Stimulated activated naive CD8-positive, alpha-beta T cell treated with anti-CD3 and anti-CD28 coated beads, Interleukin-15, Interleukin-2, amounts not matched to agents 100 ng/mL and 50 ng/mL, for 24 hours (primary cell): ENCODE measurements around the gene ZNF775.

Experiments
- H3K27ac Mint-ChIP-seq: one replicate; pipeline ENCODE4 v1.8.0; 2021; ENCODE audit warnings: mild to moderate bottlenecking, mixed read lengths
- H3K27me3 Mint-ChIP-seq: one replicate; pipeline ENCODE4 v1.8.0; 2021; ENCODE audit warnings: mixed read lengths
- H3K36me3 Mint-ChIP-seq: one replicate; pipeline ENCODE4 v1.8.0; 2021; ENCODE audit warnings: low read depth, mixed read lengths
- H3K4me1 Mint-ChIP-seq: one replicate; pipeline ENCODE4 v1.8.0; 2021; ENCODE audit warnings: low read depth, mixed read lengths
- H3K4me3 Mint-ChIP-seq: one replicate; pipeline ENCODE4 v1.8.0; 2021; ENCODE audit warnings: mild to moderate bottlenecking, mixed read lengths
- H3K9me3 Mint-ChIP-seq: one replicate; pipeline ENCODE4 v1.8.0; 2021; ENCODE audit warnings: mixed read lengths

Gene ZNF775

DNA sequence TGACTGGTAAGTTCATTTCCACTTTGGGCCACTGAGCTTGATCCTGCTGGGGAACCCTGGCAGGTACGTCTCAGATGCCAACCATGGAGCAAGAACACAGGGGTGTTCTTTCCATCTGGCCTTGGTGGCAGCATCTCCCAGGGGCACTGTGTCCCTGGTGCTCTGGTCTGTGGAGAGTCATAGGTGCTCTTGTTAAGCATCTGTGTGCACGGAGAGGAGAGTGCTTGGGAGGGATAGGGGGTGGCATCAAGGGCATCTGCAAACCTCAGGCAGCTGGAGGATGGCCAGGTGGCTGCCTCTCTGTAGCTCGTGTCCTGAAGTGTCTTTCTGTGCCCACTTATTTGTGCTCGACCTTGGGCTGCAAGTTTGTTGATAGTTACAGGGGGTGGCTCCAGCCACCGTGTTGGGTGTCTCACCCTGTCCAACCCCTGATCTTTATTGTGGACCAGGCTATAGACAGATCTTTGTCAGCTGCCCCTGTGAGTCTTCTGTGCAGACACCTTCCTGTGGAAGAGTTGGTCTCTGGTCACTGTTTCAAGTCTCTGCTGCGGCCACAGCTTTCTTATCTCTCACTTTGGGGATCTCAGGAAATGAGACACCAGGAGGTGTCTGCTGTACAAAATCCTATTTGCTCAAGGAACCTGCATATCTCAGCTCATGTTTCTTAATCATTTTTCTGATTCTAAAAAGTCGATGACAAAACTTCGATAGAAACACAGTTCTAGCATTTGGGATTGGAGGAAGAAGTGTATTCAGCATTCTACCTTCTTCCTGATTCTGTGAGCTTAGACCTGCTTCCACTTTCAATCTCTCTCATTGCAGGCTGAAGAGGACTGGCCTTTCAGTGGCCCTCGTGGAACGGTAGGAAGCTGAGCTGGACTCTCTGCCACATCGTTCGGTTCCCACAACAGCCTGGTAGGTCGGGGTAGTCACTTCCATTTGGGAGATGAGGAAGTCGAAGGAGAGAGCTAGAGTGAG, 54.1 kb downstream of the ZNF775 start:
- Mint-ChIP-seq H3K4me1 (peaks cover 50% of the 10 kb centered on the region), H3K27me3 (no peaks in the 10 kb centered on the region), H3K9me3 (no peaks in the 10 kb centered on the region), H3K36me3 (no peaks in the 10 kb centered on the region), H3K27ac (peak overlapping the region; percentile 50), H3K4me3 (peak overlapping the region; percentile 45)

- no peaks in the 10 kb centered on the region for H3K27me3 Mint-ChIP-seq
- H3K36me3 Mint-ChIP-seq = no peaks in the 10 kb centered on the region
- H3K4me3 Mint-ChIP-seq = no peak overlapping the region
- H3K4me1 Mint-ChIP-seq = peaks cover 44% of the 10 kb centered on the region
- no peak overlapping the region for H3K27ac Mint-ChIP-seq
- no peaks in the 10 kb centered on the region for H3K9me3 Mint-ChIP-seq
Measured at GRCh38 chr7:150434240-150434639, 55.1 kb downstream of the ZNF775 start.

DNA sequence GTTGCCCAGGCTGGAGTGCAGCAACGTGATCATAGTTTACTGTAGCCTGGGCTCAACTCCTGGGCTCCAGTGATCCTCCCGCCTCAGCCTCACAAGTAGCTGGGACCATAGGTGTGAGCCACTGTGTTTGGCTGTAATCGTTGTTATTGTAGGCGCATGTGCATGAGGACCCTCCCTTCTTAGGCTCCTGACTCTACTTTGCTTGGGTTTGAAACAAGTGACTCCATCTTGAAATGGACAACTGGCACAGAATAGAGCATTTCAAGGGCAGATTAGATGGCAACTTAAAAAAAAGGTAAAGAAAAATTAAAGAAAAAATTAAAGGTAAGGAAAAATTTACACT, 55.9 kb downstream of the ZNF775 start:
- no peaks in the 10 kb centered on the region for H3K36me3 Mint-ChIP-seq
- peak overlapping the region; percentile 18 for H3K27ac Mint-ChIP-seq
- H3K9me3 Mint-ChIP-seq = no peaks in the 10 kb centered on the region
- H3K4me3 Mint-ChIP-seq = no peak overlapping the region
- H3K4me1 Mint-ChIP-seq = peaks cover 49% of the 10 kb centered on the region
- H3K27me3 Mint-ChIP-seq = no peaks in the 10 kb centered on the region

- peak overlapping the region; percentile 18 for H3K27ac Mint-ChIP-seq
- no peaks in the 10 kb centered on the region for H3K9me3 Mint-ChIP-seq
- H3K4me1 Mint-ChIP-seq = peaks cover 54% of the 10 kb centered on the region
- no peak overlapping the region for H3K4me3 Mint-ChIP-seq
- H3K36me3 Mint-ChIP-seq = no peaks in the 10 kb centered on the region
- H3K27me3 Mint-ChIP-seq = no peaks in the 10 kb centered on the region
Measured at GRCh38 chr7:150435390-150436073, 56.4 kb downstream of the ZNF775 start.

DNA sequence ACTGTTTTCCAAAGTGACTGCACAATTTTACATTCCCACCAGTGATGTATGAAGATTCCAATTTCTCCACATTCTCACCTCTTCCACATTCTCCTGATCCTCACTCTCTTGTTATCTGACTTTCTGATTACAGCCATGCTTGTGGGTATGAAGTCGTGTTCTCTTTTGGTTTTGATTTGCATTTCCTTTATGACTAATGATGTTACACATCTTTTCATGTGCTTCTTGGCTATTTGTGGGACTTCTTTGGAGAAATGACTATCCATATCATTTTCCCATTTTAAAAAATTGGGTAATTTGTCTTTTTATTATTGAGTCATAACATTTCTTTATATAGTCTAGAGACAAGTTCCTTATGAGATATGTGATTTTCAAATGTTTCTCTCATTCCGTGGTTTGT, 60.8 kb downstream of the ZNF775 start:
- peaks cover 31% of the 10 kb centered on the region for H3K4me1 Mint-ChIP-seq
- H3K9me3 Mint-ChIP-seq = peaks cover 13% of the 10 kb centered on the region
- H3K27ac Mint-ChIP-seq = peak overlapping the region; percentile 4
- peaks cover 8% of the 10 kb centered on the region for H3K36me3 Mint-ChIP-seq
- H3K4me3 Mint-ChIP-seq = no peak overlapping the region
- H3K27me3 Mint-ChIP-seq = no peaks in the 10 kb centered on the region

DNA sequence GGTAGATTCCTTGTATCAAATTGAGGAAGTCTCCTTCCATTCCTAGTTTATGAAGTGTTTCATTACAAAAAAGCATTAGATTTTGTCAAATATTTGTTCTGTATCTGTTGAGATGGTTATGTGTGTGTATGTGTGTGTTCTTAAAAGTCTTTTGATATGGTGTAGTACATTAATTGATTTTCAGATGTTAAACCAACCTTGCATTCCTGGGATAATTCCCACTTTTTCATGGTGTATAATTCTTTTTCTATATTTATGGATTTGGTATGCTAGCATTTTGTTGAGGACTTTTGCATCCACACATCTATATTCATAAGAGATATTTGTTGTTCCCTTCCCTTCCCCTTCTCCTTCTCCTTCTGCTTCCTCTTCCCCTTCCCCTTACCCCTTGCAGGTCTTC, 62.4 kb downstream of the ZNF775 start:
- Mint-ChIP-seq H3K4me3 (no peak overlapping the region), H3K27me3 (no peaks in the 10 kb centered on the region)

GRCh38 chr7:150442811-150443210, 63.7 kb downstream of the ZNF775 start:
- no peak overlapping the region for H3K4me3 Mint-ChIP-seq
- no peaks in the 10 kb centered on the region for H3K27me3 Mint-ChIP-seq
- no peak overlapping the region for H3K27ac Mint-ChIP-seq
- H3K9me3 Mint-ChIP-seq = peaks cover 13% of the 10 kb centered on the region
- peaks cover 8% of the 10 kb centered on the region for H3K36me3 Mint-ChIP-seq
- H3K4me1 Mint-ChIP-seq = peaks cover 35% of the 10 kb centered on the region

More for the DNA sequence above, 62.4 kb downstream of the ZNF775 start:
- H3K27ac Mint-ChIP-seq = no peak overlapping the region
- H3K36me3 Mint-ChIP-seq = peaks cover 8% of the 10 kb centered on the region
- H3K9me3 Mint-ChIP-seq = peaks cover 13% of the 10 kb centered on the region
- H3K4me1 Mint-ChIP-seq = peaks cover 23% of the 10 kb centered on the region

- H3K27ac Mint-ChIP-seq = no peak overlapping the region
- peaks cover 13% of the 10 kb centered on the region for H3K9me3 Mint-ChIP-seq
- peaks cover 8% of the 10 kb centered on the region for H3K36me3 Mint-ChIP-seq
- H3K27me3 Mint-ChIP-seq = no peaks in the 10 kb centered on the region
- no peak overlapping the region for H3K4me3 Mint-ChIP-seq
- H3K4me1 Mint-ChIP-seq = peaks cover 46% of the 10 kb centered on the region
Measured at GRCh38 chr7:150443793-150444540, 64.8 kb downstream of the ZNF775 start.

DNA sequence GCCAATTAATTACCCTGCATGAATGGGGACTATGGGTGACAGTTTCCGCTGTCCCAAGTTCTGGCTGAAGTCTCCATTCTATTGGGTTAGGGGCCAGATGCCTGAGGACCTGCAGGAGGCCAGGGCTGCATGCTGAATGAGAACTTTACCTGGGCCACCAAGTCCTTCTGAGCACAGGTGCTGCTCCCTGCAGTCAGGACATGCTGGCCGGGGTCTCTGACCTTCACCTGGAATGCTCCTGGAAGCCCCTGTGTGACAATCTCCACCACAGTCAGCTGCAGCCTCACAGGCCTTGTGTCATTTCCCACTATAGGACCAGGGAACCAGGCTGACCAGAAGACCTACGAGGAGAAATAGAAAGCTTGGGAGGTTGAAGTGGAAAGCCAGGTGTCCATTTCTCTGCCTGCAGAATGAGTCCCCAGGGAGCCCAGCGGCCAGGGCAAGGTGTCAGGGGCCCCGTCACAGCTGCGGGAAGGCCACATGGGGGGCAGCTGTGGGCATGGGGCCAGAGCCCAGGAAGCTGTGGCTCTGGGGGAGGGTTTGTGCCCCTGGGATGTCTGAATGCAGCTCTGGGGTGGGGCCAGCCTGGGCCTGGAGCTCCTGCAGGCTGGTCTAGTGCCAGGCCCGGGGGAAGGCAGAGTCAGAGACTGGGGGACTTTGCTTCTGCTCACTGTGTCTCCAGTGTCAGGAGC, 65.7 kb downstream of the ZNF775 start:
- Mint-ChIP-seq H3K27ac (no peak overlapping the region), H3K27me3 (no peaks in the 10 kb centered on the region), H3K9me3 (peaks cover 13% of the 10 kb centered on the region), H3K36me3 (peaks cover 8% of the 10 kb centered on the region), H3K4me3 (no peak overlapping the region), H3K4me1 (peaks cover 46% of the 10 kb centered on the region)

- peaks cover 10% of the 10 kb centered on the region for H3K9me3 Mint-ChIP-seq
- peaks cover 52% of the 10 kb centered on the region for H3K4me1 Mint-ChIP-seq
- no peaks in the 10 kb centered on the region for H3K27me3 Mint-ChIP-seq
- no peak overlapping the region for H3K4me3 Mint-ChIP-seq
- H3K27ac Mint-ChIP-seq = no peak overlapping the region
- peaks cover 5% of the 10 kb centered on the region for H3K36me3 Mint-ChIP-seq
Measured at GRCh38 chr7:150446288-150446938, 67.3 kb downstream of the ZNF775 start.
